Raji (cell line): ENCODE data around the gene ATP1B3.

Experiments used
- POLR2A ChIP-seq: IDR thresholded peaks from 2 replicates; pipeline ENCODE4 v1.6.1; 2011; ENCODE audit warnings: low read depth, low read length, control low read depth; ENCODE audit not compliant: insufficient read depth

ATP1B3 gene

DNA sequence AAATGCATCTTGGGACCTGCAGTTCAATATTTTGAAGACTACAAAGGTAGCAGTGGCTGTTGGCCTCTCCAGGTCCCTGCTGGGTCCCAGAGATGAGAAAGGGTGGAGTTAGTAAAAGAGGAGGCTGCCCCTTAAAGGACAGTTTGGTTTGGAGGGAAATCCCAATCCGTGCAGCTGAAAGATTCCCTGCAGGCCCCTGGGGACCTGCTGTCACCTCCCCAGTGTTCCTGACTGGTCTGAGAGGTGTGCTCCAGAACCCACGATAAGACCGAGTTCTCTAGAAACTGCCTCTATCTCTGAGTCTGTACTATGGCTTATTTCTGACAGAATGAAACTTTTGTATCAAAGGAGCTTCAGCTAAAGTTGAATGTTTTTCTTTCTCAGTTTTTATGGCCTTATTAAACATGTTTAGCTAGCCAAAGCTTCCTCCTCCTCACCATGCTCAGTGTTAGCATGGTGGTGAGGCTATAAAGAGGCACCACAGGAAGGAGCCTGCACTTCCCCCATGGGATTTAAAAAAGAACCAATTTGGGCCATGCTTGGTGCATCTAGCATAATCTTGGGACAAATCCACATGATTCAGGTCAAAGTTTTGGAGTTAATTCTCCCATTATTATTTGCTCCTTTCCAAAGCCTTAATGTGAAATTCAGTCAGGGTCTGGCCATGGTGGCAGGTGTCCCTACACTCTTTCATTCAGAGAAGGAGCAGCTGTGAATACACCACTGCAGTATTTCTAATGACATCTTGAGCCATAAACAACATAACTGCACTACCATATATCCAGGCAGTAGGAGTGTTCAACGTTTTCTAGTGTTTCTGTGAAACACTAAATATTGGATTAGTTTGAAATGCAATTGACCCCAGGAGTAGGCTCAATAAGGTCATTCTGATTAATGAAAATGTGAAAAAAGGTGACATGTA is 74.4 kb downstream of the ATP1B3 start:
- TF ChIP-seq POLR2A = no peak

DNA sequence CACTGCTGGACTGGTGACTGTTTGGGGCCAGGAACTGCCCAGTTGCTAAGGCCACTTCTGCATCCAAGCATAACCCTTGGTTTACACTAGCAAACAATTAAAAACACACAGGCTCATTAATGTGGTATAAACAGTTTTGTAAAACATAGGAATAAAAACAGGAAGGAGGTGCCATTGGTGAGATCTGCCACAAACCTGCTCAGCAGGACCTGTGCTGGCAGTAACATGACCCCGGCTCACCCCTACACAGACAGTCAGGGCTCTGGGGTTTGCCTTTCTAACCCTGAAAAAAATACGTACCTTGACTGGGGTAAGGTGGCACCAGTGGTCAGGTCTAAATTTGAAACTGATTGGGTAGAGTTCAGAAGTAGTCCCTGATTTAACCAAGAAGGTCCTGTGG is 76.2 kb downstream of the ATP1B3 start:
- TF ChIP-seq POLR2A = no peak

DNA sequence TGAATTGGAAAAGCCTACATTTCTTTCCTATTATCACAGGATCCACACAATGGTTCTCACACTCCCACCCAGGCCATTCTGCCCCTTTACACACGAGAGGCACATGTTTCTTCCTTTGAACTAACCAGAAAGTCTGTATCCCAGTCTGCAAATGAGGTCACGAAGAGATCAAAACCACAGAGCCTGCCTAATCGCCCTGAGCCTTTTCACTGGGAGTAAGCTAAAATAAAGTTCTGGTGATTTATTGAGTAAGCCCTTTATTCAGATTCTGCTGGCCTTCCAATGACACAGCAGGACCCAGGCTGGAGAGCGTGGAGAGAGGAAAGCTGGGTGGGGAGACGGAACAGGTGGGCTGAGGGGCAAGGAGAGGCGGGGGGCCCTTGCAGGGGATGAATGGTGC is 78.7 kb downstream of the ATP1B3 start:
- TF ChIP-seq POLR2A = no peak

DNA sequence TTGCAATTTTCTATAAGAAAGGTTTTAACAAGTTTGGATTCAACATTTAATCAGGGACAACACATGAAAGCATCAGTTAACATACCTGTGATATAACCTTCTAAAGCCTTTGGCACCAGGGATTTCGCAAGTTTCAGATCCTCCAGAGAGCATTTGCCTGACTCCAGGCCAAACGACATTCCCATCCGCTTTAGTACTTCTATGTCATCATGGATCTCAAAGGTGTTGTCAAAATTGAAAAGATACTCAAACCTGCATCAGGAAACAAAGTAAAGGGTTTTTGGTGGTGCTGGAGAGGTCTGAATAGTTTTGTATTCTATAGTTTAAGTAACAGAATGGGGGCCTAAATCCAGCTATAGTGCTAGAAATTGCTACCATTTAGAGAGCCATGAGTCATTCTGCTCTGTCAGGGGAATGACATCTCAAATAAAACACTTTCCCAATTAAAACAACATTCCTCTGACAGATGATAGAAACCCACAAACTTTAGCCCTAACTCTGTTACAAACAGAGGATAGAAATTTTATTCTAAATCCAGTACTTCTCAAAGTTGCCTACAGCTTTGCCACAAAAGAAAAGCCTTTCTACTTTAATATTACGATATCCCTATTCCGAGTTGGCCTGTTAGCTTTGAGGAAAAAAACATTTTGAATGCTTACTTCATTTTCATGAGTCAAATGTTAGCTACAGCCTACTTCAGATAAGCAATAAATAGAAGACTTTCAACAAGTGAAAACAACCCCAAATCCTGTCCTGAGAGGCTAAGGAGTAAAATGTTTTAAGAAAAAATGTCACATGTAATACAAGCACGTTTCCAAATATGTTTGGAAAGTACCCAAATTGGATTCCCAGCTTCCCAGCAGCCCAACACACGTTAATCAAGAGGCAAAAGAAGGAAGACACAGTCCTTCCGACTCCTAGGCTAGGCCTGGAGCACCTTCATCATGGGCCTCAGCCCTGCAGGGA is 83.4 kb downstream of the ATP1B3 start:
- TF ChIP-seq POLR2A = no peak

DNA sequence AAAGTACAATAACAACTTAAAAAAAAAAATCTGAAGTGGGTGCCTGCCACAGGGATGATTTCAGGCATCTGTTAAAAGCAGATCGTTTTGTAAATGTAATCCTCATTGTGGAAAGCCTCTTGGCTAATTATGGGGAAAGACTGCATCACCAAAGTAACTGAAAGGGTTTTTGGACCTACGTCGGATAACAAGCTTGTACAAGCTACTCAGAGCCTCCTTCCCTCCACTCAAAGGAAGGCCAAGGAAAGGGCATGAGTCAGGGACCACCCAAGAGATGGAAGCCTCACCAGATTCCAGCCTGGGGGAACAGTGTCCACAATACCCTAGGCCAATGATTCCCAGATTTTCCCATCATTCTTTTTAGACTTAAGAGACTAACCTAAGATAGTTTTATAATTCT is 84.3 kb downstream of the ATP1B3 start:
- TF ChIP-seq POLR2A = no peak

DNA sequence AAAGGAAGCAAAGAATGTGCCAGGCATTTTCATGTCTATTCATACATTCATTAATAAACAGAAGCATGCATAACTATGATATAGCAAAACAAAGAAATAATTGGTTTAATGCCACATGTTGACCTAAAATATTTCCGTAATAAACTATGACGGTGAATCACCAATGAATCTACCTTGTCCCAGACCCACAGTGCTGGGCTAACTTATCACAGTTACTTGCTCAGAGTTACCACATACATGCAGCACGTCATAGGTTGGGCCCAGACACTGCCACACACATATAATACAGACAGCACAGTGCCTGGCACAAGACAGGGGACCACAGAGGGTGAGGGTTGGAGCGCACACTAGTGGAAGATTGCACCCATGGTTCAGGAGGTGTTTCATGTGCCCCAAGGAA is 86.9 kb downstream of the ATP1B3 start:
- TF ChIP-seq POLR2A = no peak

DNA sequence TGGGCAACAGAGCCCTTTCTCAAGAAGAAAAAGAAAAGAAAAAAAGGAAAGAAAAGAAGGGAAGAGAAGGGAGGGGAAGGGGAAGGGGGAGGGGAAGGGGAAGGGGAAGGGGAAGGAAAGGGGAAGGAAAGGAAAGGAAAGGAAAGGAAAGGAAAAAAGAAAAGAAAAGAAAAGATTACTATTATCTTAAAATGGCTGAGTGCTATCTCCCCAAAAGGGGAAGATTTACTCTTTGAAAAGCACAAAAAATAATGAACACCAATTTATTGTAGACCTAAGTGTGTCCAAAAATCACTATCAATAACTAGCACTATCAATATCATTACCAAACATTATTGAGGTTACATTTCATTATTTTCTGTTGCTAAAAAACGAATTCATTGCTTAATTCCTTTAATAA is 89.0 kb downstream of the ATP1B3 start:
- TF ChIP-seq POLR2A = no peak

DNA sequence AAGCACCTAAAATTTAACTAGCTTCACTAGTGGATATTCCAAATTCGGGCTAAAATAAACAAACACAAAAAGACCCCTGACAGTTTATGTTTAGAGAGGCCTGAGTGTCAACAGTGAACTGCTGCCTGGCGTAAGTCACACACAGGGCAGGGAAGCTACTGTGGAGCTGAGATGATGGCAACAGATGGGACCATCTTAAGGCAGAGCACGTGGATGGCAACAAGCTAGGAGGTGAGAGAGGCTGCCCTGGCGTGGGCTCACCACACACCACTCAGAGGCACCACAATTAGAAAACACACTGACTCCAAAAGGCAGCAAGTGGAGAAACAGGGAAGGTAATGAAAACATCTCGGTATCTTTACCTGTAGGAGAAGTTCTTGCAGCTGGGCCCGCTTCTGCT is 93.3 kb downstream of the ATP1B3 start:
- TF ChIP-seq POLR2A = no peak

DNA sequence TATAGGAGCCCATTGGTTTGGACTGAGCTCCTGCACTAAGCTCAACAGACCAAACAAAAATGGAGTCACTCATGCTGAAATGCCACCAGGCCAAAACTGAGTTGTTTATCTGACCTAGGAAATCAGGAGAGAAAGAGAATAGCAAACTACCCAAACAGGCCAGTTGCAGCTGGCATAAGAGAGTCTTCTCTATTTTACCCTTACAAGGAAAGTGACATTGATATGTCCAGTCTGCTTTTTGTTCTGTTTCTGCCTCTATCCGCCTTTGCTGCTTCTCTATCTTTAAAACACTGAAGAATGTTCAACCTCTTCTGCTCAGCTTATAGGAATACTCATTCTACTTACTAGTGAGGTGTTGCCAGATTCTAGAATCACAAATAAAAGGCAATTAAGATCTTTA is 95.1 kb downstream of the ATP1B3 start:
- TF ChIP-seq POLR2A = no peak

DNA sequence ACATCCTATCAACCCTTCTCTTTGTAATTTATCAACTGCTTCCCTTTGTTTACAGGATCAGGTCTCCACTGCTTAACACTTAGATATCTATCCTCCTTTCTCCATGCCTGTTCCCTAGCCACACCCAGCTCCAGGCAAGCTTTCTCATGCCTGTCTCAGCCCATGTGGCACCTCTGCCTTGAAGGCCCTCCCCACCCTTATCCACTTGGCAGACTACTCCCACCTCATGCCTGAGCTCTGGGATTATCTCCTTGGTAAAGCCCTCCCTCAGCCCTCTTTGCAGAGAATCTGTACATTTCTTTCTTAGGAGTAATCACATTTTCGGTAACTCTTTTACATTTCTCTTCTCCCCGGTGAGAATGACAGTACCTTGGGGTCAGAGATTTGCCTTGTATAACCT is 96.0 kb downstream of the ATP1B3 start:
- TF ChIP-seq POLR2A = no peak
